Prostate gland (tissue), 2 donors: ENCODE results near the gene ESPN.
A peak's percentile ranks its signal among the peaks of the same experiment; 100 is the strongest.

Experiments used
- CTCF ChIP-seq, 4 experiments: fragments of 200-600 bp in 2 of 4; fragments of 450-650 bp in 2 of 4; sonication (generic) in 2 of 4; IDR thresholded peaks; 1 replicate in 3 of 4; 2 replicates in 1 of 4; pipeline ENCODE4 v1.5.1; 2016 to 2019; ENCODE audit warnings: antibody characterized with exemption in 4 of 4, mild to moderate bottlenecking in 2 of 4, moderate library complexity in 2 of 4
- POLR2A ChIP-seq: fragments of 450-650 bp; IDR thresholded peaks from one replicate; pipeline ENCODE4 v1.6.1; 2016; ENCODE audit warnings: antibody characterized with exemption, mild to moderate bottlenecking

DNA sequence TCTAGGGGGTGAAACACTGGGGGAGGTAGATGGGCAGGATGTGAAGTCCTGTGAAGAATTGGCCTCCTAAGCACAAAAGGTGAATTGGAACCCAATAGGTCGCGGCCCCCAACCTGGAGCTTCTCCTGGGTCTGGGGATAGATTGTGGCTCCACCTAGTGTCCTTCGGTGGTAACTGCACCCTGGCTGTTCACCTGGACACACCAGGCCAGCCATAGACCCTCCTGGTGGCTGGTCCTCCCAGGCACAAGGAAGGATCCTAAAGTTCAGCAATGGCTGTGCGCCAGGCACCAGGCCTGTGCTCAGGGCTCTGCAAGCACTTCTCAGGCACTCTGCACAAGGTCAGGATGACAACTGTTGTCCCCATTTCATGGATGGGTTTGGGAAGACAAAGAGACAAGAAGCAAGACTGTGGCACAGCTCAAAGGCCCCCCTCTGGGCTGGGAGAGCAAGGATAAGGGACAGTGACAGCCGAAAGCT lies 13.5 kb downstream of the ESPN start:
- TF ChIP-seq CTCF (IDR thresholded peaks at IDR 0.05) (peak; percentile 88 to 92 (median 90)), POLR2A (no peak)
